NOMO-1 treated with DMSO at 0.1 percent for 48 hours (cell line): ENCODE results near the gene RALGPS1.

ENCODE experiments used
- DNase-seq: peaks from one replicate; lab custom pipeline; 2025; ENCODE audit not compliant: unreplicated experiment; lab: John Stamatoyannopoulos, UW

RALGPS1 gene

DNA sequence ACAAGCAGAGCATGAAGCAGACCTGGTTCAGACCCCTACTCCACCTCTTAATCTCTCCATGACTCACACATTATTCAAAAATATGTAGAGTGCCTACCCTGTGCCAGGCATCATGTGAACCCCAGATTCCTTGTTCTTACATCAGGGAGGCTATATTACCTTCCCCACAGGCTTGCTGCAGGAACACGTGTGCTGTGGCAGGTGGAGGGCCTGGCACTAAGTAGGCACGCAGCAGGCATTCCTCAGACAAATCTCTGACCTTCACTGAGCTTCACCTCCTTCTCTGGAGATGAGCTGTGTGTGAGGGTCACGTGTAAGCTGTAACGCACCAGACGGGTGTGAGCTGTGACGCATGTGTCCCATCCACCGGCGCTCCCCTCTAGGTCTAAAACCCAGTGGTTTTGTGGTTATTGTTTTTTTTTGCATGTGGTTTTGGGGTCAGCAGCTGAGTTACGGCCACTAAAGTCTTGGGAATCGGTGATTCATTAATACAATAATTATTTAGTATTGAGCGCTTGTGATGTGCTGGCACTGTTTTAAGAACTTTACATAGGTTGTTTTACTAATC lies 177.5 kb downstream of the RALGPS1 start:
- no peak for DNase-seq

- no peak for DNase-seq
Measured at GRCh38 chr9:127093319-127094020, 178.9 kb downstream of the RALGPS1 start.

- DNase-seq, result no peak
Measured at GRCh38 chr9:127095411-127095810, 180.8 kb downstream of the RALGPS1 start.

GRCh38 chr9:127096208-127096607 lies 181.6 kb downstream of the RALGPS1 start:
- no peak for DNase-seq

- no peak for DNase-seq
Measured at GRCh38 chr9:127097683-127098082, 183.1 kb downstream of the RALGPS1 start.

DNA sequence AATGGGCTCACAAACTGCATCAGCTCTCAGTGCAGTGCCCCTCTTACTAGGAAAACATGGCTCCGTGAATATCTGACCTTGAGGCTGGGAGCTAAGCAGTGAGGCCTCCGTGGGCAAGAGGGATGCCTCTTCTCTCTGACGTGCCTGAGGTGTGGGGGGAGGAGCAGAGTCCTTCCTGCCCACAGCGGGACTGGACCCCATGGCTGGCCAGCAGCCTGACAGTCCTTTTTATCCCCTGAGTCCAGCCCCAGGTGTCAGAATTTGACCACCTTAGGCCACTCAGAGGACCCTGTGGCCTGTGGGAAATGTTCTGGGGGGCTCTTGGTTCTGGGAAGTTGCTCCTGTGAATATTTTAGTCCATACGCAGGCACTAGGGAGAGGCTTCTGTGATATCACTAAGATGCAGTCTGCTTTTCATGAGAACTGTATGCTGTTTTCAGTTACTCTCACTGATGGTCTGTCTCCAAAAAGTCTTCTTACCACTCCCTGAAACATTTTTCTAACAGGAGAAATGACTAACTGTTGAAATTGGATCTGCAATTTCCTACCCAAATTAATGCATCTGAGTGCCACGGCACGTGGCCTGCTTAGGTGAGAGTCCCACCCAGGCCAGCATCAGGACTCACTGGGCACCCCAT lies 184.5 kb downstream of the RALGPS1 start:
- no peak for DNase-seq

- no peak for DNase-seq
Measured at GRCh38 chr9:127099664-127100063, 185.1 kb downstream of the RALGPS1 start.

DNA sequence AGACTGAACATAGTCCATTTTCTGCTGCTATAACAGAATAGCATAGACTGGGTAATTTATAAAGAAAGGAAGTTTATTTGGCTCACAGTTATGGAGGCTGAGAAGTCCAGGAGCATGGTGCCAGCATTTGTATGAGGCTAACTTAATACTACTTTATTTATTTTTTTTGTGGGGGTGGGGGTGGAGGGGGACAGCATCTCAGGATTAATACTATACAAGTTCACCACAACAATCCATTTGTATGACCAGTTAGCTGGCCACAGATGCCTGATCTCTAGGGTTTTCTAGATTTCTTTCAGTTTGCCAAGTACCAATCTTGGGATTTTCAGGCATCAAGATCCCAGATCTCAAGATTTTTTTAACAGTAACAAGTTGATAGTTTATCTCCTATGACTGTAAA lies 187.6 kb downstream of the RALGPS1 start:
- no peak for DNase-seq

- no peak for DNase-seq
Measured at GRCh38 chr9:127102788-127103187, 188.2 kb downstream of the RALGPS1 start.

DNA sequence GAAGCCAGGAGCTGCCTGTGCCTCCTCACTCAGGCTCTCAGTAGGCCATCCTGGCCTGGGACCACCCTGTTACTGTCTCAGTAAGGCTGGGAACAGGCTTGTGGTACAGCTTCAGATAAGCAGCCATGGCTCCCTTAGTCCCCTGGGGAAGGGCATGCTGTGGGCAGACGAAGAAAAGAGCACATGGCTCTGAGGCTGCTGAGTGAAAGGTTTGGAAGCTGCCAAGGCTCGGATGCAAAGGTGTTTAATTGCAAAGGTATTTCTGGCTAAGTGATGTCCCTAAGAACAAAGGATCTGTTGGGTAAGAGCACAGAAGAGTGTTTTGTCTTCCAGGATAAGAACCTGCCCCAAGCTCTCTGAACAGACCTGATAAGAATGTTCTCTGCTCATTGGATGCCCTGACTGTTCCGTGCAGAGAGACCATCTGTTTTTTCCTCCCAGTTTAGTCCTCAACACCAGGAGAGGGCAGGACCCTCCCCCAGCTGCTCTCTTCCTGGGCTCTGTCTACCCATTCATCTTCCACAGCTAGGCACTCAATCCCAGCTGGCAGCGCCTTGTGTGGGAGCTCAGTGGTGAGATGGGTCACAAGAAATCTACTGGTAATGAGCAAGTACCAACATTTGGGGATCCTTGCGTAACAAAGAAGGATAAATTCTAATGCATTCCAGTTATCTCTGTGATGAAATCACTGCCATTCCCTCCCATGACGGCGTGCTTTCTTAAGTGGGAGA lies 190.2 kb downstream of the RALGPS1 start:
- DNase-seq, result no peak

DNA sequence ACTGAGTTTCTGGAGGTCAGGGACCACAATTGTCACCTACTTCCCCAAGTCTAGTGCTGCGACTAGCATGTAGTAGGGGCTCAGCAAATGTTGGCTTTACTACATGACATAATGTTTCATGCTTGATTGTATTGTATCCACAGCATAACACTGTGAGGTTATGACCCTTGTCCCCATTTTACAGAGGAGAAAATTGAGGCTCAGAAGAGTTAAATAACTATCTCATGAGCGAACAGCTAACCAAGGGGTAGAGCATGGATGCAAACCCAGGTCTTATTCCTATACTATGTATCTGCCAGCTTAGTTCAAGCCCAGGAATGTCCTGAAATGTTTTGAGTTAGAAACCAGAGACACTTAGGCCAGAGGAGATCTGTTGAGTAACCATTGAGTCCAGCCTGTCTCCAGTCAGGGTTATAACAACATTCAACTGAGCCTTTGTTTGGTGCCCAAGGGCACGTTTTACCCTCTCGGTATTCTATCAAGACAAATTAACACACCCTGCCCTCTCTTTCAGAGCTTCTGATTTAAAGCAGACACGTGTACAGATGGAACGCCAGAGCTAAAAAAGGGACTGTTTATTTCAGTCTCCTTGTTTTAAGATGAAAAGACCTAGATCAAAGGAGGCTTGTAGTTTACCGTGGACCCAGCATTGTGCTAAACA lies 191.4 kb downstream of the RALGPS1 start:
- no peak for DNase-seq

- no peak for DNase-seq
Measured at GRCh38 chr9:127106466-127106855, 191.9 kb downstream of the RALGPS1 start.

DNA sequence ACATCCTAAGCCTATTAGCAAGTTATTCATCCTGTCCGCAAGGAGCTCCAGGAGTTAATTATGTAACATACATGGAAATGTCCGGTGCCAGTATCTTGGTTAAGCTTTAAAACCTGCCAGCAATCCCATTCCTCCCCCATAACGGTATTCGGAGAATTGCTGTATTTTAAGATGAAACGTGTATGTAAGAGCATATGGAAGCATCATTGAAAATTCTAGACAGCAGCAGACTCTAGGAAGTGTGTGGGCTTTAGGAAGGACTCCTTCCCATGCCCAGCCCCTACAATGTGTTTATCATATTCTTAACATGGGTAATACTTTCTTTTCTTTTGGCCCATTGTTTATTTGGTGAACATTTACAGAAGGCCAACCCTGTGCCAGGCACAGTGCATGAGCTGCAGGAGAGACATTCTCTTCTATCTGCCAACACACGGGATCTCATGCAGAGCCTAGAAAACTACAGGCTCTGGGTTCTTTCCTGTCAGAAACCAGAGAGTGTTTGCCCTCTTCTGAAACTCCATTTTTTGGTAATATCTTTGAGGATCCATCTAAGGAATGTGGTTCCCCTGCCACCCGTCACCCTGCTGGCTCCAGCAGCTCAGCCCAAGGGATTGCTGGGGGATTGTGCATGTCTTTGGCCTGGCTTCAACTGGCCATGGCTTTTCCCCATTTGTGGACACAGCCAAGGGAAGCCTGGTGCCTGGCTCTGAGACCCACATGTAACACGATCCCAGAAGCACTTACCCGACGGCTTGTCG lies 192.8 kb downstream of the RALGPS1 start:
- no peak for DNase-seq

- no peak for DNase-seq
Measured at GRCh38 chr9:127107929-127108876, 193.6 kb downstream of the RALGPS1 start.

DNA sequence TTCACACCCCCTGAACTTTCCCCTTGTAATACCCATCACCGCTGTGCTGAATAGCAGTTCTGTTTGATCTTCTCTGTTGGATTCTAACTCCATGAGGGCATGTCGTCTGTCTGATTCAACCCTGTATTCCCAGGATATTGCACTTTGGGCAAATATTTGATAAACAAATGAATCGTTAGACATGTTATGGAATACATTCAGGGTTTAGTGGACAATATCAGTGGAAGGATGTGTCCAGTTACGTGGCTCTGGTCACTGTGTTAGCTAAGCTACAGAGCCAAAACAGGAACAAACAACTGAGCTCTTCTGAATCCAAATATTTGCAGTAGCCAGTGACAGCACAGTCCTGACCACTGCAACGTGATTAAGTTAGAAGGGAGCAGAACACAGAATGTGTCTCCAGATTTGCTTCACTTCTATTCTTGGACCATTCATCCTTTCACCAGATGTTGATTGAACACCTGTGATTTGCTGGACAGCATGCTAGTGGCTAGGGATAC lies 194.7 kb downstream of the RALGPS1 start:
- DNase-seq, result no peak

DNA sequence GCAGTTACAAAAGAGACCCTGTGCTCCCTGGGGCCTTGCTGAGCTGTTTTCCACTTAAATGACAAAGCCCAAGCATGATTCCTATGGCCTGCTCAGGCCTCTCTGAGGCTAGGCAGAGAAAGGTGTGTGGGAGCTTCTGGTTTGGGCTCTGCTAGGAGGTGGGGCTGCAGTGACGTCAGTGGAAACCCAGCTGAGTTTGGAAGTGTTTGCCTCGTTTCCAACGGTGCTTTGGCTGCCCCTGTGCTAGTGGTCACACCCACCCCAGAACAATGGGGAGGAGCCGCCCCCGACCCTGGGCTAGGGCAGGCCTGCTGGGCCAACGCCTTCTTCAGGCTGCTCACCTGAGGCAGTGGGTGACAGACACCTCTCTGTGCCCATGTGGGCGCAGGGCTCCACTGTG lies 197.5 kb downstream of the RALGPS1 start:
- DNase-seq, result no peak

DNA sequence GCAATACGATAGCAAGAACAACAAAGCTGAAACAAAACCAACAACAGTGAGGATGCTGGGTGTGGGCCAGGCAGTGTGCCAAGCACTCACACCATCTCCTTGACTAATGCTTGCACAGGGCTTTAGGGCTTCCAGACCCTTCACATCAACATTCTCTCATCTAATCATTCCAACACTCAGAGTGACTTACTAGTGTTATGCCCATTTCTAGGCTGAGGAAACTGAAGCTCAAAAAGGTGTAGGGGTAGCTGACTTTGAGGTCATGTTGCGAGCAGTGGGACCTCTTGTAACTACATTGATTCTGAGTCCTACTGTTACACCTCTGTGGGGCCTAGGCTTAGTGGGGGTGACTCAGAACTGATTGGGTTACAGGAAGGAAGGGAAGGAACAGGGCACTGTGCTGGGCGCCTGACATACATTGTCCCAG lies 198.2 kb downstream of the RALGPS1 start:
- no peak for DNase-seq

GRCh38 chr9:127113191-127113972 lies 198.8 kb downstream of the RALGPS1 start:
- no peak for DNase-seq
